Stimulated activated CD4-positive, alpha-beta T cell treated with anti-CD3 and anti-CD28 coated beads, TNF-alpha, amount 100 ng/mL, for 48 hours (primary cell): Measurements from ENCODE around the gene UTP14C.
A peak's percentile ranks its signal among the peaks of the same experiment; 100 is the strongest.
"Not testable (repeated sequence)": the region's sequence is repeated elsewhere in the genome, so short reads cannot be mapped to it uniquely, and the experiment has no call there.

Source experiments
- DNase-seq, 3 donors: peaks; one replicate each; pipeline ENCODE4 v3.0.0-alpha.2; 2020; ENCODE audit warnings: low read depth in 3 of 3

UTP14C gene

GRCh38 chr13:52002361-52002760 is 22.1 kb upstream of the UTP14C start:
- no peak for DNase-seq

- no peak for DNase-seq
Measured at GRCh38 chr13:52003541-52003940, 20.9 kb upstream of the UTP14C start.

GRCh38 chr13:52004511-52005170 is 19.9 kb upstream of the UTP14C start:
- no peak for DNase-seq

- no peak for DNase-seq
Measured at GRCh38 chr13:52005841-52006522, 18.5 kb upstream of the UTP14C start.

- no peak for DNase-seq
Measured at GRCh38 chr13:52006523-52007245, 17.8 kb upstream of the UTP14C start.

- DNase-seq, result no peak
Measured at GRCh38 chr13:52009946-52010345, 14.5 kb upstream of the UTP14C start.

GRCh38 chr13:52010890-52011631 is 13.4 kb upstream of the UTP14C start, which contains the start of gene ATP7B:
TSS of gene ATP7B (minus strand) at chr13:52011450. CDS start at chr13:52011337, 113 bp downstream.
- DNase-seq, result peak in 2 of 3 donors; percentile 3 to 14

- peak; percentile 99 for DNase-seq
Measured at GRCh38 chr13:52011632-52012511, 12.6 kb upstream of the UTP14C start, which contains the start of gene ALG11. TSS of gene ALG11 (plus strand) at chr13:52012398. CDS start at chr13:52012419, 21 bp downstream.

GRCh38 chr13:52012512-52012836 is 12.0 kb upstream of the UTP14C start:
- no peak for DNase-seq

GRCh38 chr13:52016296-52016695 is 8.2 kb upstream of the UTP14C start:
- no peak for DNase-seq

- DNase-seq, result no peak
Measured at GRCh38 chr13:52020191-52020590, 4.3 kb upstream of the UTP14C start.

- DNase-seq, result no peak
Measured at GRCh38 chr13:52022356-52022755, 2.1 kb upstream of the UTP14C start.

GRCh38 chr13:52025475-52026245 is 1.2 kb downstream of the UTP14C start:
- no peak for DNase-seq

GRCh38 chr13:52026246-52026626 is 1.7 kb downstream of the UTP14C start:
- no peak for DNase-seq

- no peak for DNase-seq
Measured at GRCh38 chr13:52027832-52028231, 3.3 kb downstream of the UTP14C start.

- DNase-seq, result no peak
Measured at GRCh38 chr13:52029569-52029968, 5.1 kb downstream of the UTP14C start.

- not testable (repeated sequence) for DNase-seq
Measured at GRCh38 chr13:52030401-52030800, 5.9 kb downstream of the UTP14C start.

- no peak for DNase-seq
Measured at GRCh38 chr13:52033039-52033438, 8.5 kb downstream of the UTP14C start.

- DNase-seq, result no peak
Measured at GRCh38 chr13:52034616-52035226, 10.2 kb downstream of the UTP14C start.

GRCh38 chr13:52036037-52036436 is 11.5 kb downstream of the UTP14C start:
- no peak for DNase-seq
